NCI-H2196 (cell line): Measurements from ENCODE around the gene CDKN2B-AS1.
"Not testable (repeated sequence)": the region's sequence is repeated elsewhere in the genome, so short reads cannot be mapped to it uniquely, and the experiment has no call there.

Experiments
- DNase-seq: peaks from one replicate; lab custom pipeline; 2025; ENCODE audit not compliant: unreplicated experiment; lab: John Stamatoyannopoulos, UW

The CDKN2B-AS1 gene

DNA sequence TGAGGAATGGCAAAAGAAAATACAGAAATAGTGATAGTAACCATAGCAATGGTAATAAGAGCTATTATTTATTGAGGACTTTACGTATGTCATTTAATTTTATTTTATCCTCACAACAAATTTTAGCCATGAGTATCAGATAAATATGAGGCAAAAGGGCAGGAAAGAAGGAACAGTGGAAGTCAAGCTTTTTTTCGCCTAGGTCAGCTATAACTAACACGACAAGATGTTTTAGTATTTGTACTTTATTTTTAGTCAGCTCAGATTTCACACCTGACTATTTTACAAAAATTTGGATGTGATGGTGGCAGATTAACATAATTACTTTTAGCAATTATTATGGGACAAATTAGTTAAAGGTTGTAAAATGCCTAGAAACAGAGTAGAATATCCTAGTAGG, 49.3 kb downstream of the CDKN2B-AS1 start:
- no peak for DNase-seq

DNA sequence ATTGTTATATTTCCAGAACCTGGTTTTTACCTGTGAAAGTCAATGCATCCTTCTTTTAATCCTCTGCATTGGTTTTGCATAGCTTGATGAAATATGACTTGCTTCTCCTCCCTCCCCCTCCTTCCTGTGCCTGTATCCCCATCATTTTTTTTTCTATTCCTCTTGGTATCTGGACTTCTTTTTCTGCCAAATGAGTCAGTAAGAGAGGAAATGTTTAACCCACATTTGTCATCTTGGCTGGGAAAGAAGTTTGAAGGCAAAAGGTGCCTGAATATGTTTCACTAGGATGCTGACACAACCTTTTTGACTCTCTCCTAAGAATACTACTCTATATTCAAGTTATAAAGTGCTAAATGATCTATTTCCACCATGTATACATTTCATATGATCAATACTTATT, 50.0 kb downstream of the CDKN2B-AS1 start:
- DNase-seq, result no peak

DNA sequence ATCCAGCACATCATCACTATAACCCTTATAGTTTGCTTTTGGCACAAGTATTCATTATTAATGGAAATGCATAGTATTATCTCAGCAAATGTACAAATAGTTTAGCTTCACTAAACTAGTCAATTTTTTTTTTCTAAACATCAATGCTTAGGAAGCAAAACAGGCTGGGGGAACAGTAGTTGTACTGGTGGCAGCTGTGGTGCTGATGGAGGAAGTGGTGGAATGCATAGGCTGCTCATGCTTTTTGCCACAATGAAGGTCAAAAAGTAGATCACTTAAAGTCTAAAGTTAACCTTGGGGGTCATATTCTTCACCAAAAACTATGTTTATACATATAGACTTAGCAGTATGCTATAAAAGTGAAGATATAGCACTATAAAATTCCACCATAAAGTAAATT, 50.8 kb downstream of the CDKN2B-AS1 start:
- no peak for DNase-seq

DNA sequence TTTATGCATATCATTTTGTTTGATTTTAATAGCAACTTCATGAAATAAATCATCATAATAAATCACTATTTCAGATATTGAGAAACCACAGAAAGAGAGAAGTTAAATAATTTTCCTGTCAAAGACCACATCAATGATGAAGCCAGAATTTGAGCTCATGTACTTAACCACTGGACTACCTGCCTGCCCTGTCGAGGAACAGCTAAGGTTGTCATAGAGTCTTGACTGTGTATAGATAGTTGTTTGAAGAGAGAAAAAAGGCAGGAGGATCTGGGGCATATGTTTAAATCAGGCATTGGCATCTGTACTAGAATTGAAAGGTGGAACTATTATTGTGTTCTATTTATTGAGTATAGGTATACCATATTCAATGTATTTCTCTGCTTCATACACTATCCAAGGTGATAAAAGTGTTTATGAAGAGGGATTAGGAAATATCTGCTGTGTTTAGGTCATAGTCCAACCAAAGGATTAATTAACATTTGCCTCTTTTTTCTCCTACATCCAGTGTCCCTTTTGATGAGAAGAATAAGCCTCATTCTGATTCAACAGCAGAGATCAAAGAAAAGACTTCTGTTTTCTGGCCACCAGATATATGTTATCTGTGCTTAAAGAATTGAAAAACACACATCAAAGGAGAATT, 51.8 kb downstream of the CDKN2B-AS1 start:
- DNase-seq, result no peak

DNA sequence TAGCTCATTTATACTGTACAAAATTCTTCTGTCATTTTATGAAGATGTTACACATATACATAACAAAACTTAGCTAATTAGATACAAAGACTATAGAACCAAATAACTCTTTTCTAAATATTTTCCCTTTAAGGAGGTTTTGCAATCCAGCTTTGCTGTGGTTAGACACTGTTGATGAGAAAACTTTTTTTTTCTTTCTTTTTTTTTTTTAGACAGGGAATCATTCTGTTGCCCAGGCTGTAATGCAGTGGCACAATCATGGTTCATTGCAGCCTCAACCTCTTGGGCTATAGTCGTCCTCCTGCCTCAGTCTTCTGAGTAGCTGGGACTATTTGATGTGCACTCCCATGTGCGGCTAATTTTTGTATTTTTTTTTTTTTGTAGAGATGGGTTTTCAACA, 53.0 kb downstream of the CDKN2B-AS1 start:
- no peak for DNase-seq

DNA sequence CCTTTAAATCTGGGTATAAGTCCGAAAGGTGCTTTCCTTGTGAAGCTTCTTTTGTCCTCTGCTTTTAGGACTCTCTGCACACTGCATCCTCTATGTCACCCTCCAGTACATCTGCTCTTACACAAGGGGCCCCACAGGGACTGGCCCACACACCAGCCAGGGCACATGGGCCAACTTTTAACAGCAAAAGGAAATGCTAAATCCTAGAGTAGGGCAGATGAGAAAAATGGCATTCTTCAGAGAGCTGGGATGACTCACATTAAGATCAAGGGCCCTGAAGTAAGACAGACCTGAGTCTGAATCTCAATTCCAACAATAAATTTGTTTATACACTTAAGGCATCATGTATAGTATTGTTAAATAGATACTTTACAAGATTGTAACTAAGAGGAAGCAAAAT, 54.8 kb downstream of the CDKN2B-AS1 start:
- DNase-seq, result no peak

DNA sequence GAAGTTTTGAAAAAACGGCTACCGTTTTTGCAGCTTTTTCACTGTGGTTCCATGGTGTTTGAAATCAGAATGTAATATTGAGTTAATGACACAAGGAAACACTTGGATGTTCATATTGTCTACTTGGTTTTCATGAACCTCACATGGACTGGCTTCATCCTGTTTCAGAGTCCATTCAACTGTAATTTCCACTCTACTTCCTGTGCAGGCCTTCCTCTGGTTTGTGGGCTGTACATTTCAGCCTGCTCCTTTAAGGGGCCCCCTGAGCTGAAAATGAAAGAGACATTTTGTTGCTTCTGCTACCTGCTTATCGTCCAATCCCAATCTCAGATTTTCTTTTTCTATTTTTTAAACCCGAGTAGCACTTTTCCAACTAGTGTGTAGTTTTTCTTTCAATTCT, 56.3 kb downstream of the CDKN2B-AS1 start:
- no peak for DNase-seq

DNA sequence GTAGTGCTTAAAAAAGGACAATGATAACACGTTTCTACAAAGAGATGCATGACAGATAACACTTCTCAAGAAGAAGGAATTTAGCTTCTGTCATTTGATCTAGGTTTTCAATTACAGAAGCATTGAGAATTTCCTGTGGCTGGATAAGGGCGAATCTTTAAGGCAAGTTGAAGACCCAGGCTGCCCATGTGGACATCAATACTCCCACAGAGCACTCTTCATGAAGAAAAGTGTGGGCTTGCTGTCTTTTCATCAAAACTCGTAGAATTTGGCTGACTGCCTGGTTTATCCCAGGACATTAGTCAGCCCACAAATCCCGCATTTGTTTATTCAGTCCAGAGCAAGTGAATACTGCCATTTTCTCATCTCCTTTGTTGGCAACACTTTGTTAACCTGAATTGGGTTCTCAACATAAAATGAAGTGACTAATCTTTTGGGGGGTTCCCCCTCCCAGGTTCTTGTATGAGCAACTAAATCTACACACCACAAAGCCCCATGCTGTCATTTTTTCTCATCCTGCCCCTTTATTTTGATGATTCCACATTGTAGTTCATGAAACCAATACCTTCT, 57.9 kb downstream of the CDKN2B-AS1 start:
- peak; percentile 9 for DNase-seq

DNA sequence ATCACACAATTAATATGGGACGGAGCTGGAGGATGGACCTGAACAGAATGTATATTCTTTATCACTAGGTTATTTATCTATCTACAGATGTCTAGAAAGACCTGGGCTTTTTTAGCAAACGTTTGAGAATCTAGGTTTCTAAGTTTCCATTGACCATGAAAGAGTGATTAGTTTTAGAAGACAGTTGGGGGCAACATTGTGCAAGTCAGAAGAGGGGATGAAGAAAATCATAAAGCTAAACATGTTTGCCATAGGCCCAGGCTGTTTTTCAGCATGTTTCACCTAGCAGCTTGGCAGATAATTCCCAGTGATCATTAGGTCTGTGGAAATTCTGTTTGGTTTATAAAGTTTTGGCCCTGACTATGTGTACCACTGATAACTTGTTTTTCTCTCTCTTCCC, 58.6 kb downstream of the CDKN2B-AS1 start:
- no peak for DNase-seq

DNA sequence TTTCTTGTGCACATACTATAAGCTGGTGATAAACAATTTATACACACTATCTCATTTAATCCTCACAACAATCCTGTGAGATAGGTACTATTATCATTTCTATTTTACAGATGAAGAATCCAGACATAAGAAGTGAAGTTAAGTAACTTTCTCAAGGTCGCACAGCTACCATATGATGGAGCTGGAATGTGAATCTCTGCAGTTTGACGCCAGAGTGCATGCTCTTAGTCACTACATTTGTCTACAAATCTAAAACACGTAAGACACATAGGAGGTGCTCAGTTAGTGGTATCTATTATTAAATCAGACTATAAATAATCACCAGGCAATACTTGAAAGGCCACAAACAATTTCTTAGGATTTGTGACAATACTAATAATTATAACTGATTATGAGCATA, 59.5 kb downstream of the CDKN2B-AS1 start:
- no peak for DNase-seq

DNA sequence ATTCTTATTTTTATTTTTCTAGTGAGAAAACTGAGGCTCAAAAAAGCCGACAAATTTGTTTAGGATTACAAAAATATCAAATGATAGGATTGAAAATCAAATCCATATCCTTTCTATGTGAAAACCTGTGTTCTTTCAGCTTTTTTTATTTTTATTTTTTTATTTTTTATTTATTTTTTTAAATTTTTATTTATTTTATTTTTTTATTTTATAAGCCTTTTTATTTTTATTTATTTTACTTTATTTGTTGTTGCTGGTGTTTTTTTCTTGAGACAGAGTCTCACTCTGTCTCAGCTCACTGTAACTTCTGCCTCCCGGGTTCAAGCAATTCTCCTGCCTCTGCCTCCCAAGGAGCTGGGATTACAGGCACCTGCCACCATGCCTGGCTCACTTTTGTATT, 59.9 kb downstream of the CDKN2B-AS1 start:
- DNase-seq, result no peak

DNA sequence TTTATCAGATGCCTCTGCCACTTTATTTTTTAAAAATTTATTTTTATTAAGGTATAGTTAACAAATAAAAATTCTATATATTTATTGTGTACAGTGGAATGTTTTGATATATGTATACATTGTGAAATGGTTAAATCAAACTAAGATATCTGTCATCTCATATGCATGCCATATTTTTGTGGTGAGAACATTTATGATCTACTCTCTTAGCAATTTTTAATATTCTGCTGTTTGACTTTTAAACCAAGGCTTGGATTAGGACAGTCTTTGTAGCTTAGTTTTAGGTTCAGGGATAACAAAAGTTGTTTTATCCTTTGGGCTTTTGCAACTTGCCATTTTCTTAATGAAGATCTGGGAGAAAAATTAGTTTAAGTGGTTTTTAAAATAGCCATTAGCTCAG, 60.5 kb downstream of the CDKN2B-AS1 start:
- no peak for DNase-seq

DNA sequence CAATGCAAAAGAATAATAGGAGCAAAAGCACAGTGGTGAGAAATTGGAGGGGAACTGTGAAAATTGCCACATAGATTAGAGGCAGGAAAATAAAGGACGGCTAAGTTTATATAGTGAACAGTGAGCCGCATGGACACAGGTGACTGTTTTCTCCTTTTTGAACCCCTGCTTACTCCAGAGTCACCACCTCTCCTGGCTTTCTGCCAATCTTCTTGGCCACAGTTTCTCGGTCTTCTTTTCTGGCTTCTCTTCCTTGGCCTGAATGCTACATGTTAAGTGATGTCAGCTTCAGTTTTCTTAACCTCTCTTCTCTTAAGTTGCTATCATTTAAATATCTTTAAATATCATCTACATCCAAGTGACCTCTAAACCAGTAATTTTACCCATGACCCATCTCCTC, 61.8 kb downstream of the CDKN2B-AS1 start:
- DNase-seq, result no peak

DNA sequence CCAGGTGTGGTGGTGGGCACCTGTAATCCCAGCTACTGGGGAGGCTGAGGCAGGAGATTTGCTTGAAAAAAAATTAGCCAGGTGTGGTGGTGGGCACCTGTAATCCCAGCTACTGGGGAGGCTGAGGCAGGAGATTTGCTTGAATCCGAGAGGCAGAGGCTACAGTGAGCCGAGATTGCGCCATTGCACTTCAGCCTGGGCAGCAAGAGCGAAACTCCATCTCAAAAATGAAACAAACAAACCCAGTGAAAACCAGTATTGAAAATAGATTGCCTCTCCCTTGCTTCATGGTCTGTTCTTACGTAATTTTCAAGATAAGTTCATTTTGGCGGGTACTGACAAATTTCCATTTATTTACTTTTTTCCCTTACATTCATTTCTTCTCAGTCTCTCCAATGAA, 63.4 kb downstream of the CDKN2B-AS1 start:
- not testable (repeated sequence) for DNase-seq

DNA sequence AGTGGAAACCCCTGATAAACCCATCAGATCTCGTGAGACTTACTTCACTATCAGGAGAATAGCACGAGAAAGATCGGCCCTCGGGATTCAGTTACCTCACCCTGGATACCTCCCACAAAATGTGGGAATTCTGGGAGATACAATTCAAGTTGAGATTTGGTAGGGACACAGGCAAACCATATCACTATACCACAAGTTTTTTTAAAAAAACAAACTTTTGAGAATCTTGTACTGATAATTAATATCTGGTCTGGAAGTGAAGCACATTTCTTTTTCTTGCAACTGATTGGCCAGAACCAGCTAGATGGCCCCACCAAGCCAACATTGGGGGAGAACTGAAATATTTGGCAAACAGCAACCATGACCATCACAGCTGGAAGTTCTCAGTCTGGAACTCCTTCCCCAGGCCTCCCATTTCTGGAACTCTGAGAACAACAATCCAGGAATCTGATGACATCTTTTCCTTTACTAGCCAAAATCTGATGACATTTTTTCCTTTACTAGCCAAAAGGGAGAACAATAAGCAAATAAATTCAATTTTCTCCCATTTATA, 66.3 kb downstream of the CDKN2B-AS1 start:
- no peak for DNase-seq

DNA sequence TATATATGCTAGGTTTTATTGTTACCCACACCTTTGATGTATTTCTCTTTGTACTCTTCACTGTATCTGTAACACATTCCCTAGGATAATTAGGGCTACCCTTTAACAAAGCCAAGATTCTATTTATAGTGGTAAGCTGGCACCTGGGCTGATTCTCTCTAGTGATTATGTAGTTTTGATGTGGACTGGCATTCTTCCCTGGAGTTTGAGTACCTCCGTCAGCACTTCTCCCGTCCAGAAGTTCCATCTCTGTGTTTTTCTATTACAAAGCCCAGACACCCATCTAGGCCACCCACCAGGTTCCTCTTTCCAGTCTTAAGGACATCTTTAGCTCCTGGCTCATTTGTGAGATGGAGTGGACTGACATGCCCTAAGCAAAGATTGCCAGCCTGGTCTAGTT, 70.4 kb downstream of the CDKN2B-AS1 start:
- DNase-seq, result no peak

DNA sequence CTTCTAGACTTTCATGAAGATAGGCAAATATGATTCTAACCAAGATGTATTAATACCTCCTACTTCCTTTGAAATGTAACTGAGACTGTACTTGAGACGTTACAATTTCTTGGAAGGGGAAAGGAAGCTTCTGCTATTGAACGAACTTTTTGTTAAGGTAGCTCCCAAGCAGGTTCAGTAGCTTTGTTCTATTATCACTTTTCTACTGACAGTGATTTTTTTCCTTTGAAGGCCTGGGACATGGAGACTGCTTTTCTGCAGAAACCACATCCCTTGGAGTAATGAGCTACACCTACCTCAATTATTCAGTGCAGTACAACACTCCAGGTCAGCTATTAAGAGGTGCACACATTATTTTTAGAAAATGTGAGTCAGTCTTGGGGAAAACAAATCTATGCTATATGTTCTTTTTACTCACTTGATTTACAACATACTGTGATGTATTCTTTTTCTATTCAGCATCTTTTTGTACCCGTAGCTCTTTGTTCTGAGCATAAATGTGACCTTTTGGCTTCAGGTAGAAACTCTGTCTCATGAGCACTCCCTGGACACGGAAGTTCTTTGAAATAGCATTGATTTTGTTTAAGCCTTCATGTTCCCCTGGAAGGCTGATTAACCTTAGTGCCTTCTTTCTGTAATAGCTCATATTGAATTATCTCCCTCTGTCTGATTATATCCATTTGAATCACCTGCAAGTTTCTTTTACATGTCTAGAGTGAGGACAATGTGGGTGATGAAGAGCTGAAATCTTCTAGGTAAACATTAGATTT, 71.0 kb downstream of the CDKN2B-AS1 start:
- no peak for DNase-seq

DNA sequence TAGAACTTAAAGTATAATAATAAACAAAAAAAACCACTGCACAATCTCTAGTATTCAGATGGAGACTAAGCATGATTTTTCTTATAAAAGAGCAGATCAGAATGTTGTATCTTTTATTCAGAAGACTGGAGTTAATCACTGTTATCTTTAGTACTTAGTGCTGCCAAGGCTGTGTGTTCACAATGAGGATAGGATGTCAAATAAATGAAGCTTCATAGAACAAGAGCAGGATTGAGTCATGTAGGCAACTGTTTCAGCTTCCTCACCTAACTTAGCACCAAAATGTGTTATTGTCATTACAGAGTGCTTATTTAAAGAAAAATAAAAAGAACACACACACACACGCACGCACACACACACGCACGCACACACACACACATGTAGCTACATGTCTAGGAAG, 72.6 kb downstream of the CDKN2B-AS1 start:
- DNase-seq, result no peak

DNA sequence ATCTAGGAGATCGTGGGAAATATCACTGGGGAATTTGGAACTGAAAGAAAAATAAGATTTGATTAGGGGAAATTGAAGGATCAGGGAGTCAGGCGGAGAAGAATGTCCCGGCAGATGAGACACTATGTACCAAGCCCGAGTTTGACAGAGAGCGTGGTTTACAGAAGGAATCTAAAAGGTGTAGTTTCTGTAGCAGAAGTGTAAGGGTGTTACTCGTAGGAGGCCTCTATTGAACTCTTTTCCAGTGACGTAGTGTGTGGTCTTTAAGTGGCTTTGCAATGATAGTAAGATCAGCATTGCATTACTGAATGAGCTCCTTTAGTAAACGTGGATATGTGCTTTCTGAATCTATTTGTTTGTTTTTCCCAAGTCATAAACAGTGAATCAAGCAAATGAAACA, 73.8 kb downstream of the CDKN2B-AS1 start:
- DNase-seq, result no peak

DNA sequence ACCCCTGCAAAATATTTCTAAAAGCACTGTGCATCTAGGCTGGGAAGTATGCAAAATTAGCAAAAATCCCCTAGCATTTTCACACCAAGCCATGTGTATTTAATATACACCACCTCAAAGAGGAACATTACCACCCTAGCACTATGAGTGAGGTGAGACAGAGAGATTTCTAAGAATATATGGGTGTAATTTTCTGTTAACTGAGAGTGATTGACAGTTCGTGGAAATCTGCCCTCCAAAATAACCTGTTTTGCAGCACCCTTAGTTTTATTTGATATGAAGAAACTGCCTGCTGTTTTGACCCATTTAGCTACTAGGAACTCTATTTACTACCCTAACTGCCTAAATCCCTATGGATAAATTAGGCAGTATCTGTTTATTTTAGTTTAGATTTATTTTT, 78.8 kb downstream of the CDKN2B-AS1 start:
- DNase-seq, result no peak

DNA sequence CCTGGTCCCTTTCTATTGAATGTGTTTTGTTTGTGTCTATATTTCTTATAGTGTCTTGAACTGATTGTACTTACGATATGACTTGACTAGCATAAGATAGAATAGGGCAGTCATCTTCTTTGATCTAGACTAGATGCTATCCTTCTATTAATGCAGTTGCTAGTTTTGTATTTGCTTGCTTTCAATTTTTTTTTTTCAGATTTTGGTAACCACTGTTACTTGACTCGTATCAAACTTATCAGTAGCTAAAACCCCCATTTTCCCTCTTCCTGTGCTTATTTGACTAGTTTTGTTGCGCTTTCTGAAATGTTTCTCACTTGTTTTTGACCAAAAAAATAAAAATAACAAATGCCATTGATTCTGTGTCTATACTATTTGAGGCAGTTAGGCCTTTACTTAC, 83.5 kb downstream of the CDKN2B-AS1 start:
- no peak for DNase-seq

DNA sequence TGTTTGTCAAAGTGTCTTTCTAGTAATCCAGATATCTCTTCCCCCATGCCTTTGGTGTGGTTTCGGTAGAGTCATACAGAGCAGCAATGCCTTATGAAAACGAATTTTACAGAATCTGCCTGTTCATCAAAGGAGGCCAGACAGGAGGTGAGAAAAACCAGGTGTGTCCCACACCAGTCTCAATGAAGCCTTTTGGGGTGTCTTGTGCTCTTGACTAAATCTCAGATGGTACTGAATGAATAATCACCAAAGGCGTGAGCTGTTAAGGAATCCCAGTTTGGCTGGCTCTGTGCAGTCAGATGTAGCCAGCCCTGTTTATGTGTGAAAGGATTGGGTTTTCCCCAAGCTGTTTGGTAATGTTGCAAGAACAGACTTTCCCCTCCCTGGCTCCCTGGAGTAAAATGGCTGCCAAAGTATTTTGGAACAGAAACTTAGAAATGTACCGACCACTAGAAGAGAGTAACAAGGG, 85.3 kb downstream of the CDKN2B-AS1 start:
- DNase-seq, result no peak
